Measurements from ENCODE around the gene CPNE1.

Gene CPNE1

DNA sequence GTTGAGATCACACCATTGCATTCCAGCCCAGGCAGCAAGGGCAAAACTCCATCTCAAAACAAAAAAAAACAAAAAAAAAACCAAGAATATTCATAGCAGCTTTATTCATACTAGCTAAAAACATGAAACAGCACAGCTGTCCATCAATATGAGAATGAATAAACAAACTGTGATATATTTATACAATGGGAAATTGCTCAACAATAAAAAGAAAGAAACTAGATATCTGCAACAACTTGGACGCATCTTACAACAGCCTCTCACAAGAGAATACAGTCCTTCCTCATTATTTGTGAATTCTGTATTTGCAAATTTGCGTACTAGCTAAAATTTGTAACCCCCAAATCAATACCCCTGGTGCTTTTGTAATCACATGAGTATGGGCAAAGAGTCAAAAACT is 77.3 kb downstream of the CPNE1 start:
- H3K9me3 ChIP-seq (ENCODE audit: low read length), result peaks cover 2% of the 10 kb centered on the region

GRCh38 chr20:35586751-35587425 is 77.8 kb downstream of the CPNE1 start:
- no peaks in the 10 kb centered on the region for H3K4me1 ChIP-seq (ENCODE audit: insufficient read depth, low read length)
- no peaks in the 10 kb centered on the region for H3K36me3 ChIP-seq (ENCODE audit: insufficient read depth, low read length)
- H3K4me3 ChIP-seq (ENCODE audit: low read length), result no peak overlapping the region
- H3K27me3 ChIP-seq (ENCODE audit: insufficient read depth, low read length), result peaks cover 6% of the 10 kb centered on the region
- H3K9me3 ChIP-seq (ENCODE audit: low read length), result peaks cover 4% of the 10 kb centered on the region
- no peak overlapping the region for H2AFZ ChIP-seq (ENCODE audit: low read depth, low read length)

More for the DNA sequence above, 77.3 kb downstream of the CPNE1 start:
- Histone ChIP-seq H3K4me1 (ENCODE audit: insufficient read depth, low read length) (no peaks in the 10 kb centered on the region), H3K4me3 (ENCODE audit: low read length) (no peak overlapping the region), H3K36me3 (ENCODE audit: insufficient read depth, low read length) (no peaks in the 10 kb centered on the region), H2AFZ (ENCODE audit: low read depth, low read length) (no peak overlapping the region), H3K27me3 (ENCODE audit: insufficient read depth, low read length) (peaks cover 6% of the 10 kb centered on the region)

DNA sequence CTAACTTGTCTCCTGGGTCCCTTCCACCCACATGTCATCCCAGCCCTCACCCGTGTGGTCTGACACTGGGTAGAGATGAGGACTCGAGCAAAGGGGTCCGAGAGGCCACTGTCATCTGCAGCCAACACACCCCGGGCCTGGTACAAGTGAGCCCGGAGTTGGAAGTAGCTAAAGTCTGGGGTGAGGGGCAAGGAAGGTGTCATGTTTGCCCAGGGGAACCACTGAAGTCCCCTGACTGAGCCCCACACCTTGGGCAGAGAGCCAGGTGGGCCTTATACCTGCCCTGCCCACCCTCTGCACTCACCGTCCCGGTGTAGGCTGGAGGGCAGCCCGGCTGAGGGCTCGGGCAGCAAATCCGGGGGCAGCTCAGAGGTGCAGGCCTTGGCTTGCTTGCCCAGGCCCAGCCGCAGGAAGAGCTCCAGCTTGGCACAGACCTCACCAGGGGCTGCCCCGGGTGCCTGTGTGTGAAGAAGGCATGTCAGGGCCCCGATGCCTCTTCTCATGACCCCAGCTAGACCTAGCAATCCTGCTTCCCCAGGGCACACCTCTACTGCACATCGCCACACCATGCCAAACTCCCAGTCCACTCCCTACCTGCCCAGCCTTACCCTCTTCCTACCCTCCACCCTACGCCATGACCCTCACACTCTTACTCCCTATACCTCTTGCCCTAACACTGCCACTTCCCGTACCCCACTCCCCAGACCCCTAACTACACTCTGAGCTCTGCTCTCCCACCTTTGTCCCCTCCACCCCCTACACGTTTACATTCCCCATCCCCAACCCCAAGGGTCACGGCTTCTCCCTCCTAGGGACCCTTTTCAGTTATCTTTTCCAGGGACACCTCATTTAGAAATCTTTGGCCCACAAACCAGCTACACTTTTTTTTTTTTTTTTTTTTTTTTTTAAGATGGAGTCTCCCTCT is 80.8 kb downstream of the CPNE1 start:
- H3K36me3 ChIP-seq (ENCODE audit: insufficient read depth, low read length), result no peaks in the 10 kb centered on the region
- no peak overlapping the region for H3K4me3 ChIP-seq (ENCODE audit: low read length)
- H3K27me3 ChIP-seq (ENCODE audit: insufficient read depth, low read length), result peaks cover 6% of the 10 kb centered on the region
- no peak overlapping the region for H2AFZ ChIP-seq (ENCODE audit: low read depth, low read length)
- H3K9me3 ChIP-seq (ENCODE audit: low read length), result peaks cover 4% of the 10 kb centered on the region
- no peaks in the 10 kb centered on the region for H3K4me1 ChIP-seq (ENCODE audit: insufficient read depth, low read length)

DNA sequence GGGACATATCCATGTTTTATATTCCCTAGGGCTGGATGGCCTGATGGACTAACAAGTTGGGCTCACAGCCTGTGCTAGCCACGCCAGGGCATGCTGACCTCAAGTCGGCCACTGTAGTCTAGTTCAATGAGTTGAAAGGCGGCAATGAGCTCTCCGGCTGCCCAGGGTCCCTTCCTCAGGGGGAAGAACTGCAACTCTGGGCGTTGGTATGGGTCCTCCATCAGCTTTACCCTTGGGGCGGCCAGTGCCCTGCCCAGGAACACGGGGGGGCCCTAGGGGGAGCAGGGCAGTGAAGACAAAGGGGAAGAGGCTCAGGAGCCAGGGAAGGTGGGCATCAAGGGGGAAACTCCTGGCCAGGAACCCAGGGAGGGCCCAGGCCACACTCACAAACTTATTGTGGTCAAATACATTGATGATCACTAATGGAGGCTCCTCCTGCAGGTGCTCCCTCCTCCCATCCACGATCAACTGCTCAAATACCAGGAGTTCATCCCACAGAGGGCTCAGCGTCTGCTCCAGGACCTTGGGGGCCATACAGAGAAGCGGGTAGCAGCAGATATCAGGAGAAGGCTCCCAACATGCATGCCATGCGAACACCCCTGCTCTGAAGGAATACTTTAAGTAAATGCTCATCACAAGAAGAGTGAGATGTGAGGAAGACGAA is 81.8 kb downstream of the CPNE1 start:
- Histone ChIP-seq H3K4me1 (ENCODE audit: insufficient read depth, low read length) (no peaks in the 10 kb centered on the region), H3K4me3 (ENCODE audit: low read length) (no peak overlapping the region), H2AFZ (ENCODE audit: low read depth, low read length) (no peak overlapping the region), H3K36me3 (ENCODE audit: insufficient read depth, low read length) (no peaks in the 10 kb centered on the region), H3K27me3 (ENCODE audit: insufficient read depth, low read length) (peaks cover 6% of the 10 kb centered on the region), H3K9me3 (ENCODE audit: low read length) (peaks cover 4% of the 10 kb centered on the region)

GRCh38 chr20:35582131-35582530 is 82.6 kb downstream of the CPNE1 start:
- H3K9me3 ChIP-seq (ENCODE audit: low read length), result peaks cover 4% of the 10 kb centered on the region
- no peak overlapping the region for H2AFZ ChIP-seq (ENCODE audit: low read depth, low read length)
- H3K27me3 ChIP-seq (ENCODE audit: insufficient read depth, low read length), result peaks cover 6% of the 10 kb centered on the region
- no peaks in the 10 kb centered on the region for H3K36me3 ChIP-seq (ENCODE audit: insufficient read depth, low read length)
- H3K4me3 ChIP-seq (ENCODE audit: low read length), result no peak overlapping the region
- no peaks in the 10 kb centered on the region for H3K4me1 ChIP-seq (ENCODE audit: insufficient read depth, low read length)

DNA sequence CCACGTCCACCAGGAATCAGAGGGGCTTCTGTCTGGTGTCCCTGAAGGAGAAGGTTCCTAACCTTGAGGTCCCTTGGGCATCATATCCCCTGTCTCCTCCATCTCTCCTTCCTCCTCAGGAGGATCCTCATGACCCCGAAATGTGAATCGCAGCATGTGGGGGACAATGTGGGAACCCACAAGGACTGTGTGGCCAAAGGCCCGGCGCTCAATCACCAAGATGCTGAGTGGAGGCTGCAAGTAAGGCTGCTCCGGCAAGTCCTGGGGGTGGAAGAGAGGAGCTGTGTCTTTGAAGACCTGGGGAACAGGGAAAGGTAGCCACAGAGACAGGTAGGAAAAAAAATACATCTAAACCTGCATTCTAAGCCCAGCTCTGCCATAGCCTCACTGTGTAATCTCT is 85.5 kb downstream of the CPNE1 start:
- H3K4me1 ChIP-seq (ENCODE audit: insufficient read depth, low read length), result no peaks in the 10 kb centered on the region
- no peak overlapping the region for H3K4me3 ChIP-seq (ENCODE audit: low read length)
- H2AFZ ChIP-seq (ENCODE audit: low read depth, low read length), result no peak overlapping the region
- peaks cover 4% of the 10 kb centered on the region for H3K9me3 ChIP-seq (ENCODE audit: low read length)
- H3K27me3 ChIP-seq (ENCODE audit: insufficient read depth, low read length), result peaks cover 6% of the 10 kb centered on the region
- no peaks in the 10 kb centered on the region for H3K36me3 ChIP-seq (ENCODE audit: insufficient read depth, low read length)

- H3K4me1 ChIP-seq (ENCODE audit: insufficient read depth, low read length), result no peaks in the 10 kb centered on the region
- no peak overlapping the region for H3K4me3 ChIP-seq (ENCODE audit: low read length)
- no peak overlapping the region for H2AFZ ChIP-seq (ENCODE audit: low read depth, low read length)
- peaks cover 4% of the 10 kb centered on the region for H3K9me3 ChIP-seq (ENCODE audit: low read length)
- H3K36me3 ChIP-seq (ENCODE audit: insufficient read depth, low read length), result no peaks in the 10 kb centered on the region
- peaks cover 1% of the 10 kb centered on the region for H3K27me3 ChIP-seq (ENCODE audit: insufficient read depth, low read length)
These were observed 86.2 kb downstream of the CPNE1 start for GRCh38 chr20:35578469-35578868.

DNA sequence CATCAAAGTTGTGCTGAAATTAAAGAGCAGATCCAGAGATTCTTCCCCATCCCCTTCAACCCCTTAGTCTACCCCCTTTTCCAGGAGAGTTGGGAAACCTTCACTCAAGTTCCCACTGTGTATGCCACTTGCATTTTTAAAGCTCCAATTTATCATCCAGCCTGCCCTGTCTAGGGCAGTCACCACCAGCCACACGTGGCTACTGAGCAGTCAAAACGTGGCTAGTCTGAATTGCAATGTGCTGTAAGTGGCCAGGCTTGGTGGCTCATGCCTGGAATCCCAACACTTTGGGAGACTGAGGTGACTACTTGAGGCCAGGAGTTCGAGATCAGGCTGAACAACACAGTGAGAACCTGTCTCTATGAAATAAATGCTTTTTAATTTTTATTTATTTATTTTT is 87.9 kb downstream of the CPNE1 start:
- no peaks in the 10 kb centered on the region for H3K9me3 ChIP-seq (ENCODE audit: low read length)
- no peak overlapping the region for H2AFZ ChIP-seq (ENCODE audit: low read depth, low read length)
- H3K4me1 ChIP-seq (ENCODE audit: insufficient read depth, low read length), result no peaks in the 10 kb centered on the region
- no peak overlapping the region for H3K4me3 ChIP-seq (ENCODE audit: low read length)
- no peaks in the 10 kb centered on the region for H3K36me3 ChIP-seq (ENCODE audit: insufficient read depth, low read length)
- no peaks in the 10 kb centered on the region for H3K27me3 ChIP-seq (ENCODE audit: insufficient read depth, low read length)

Measured in neuron (in vitro differentiated cells).